ENCODE measurements around the gene ZSWIM5.

DNA sequence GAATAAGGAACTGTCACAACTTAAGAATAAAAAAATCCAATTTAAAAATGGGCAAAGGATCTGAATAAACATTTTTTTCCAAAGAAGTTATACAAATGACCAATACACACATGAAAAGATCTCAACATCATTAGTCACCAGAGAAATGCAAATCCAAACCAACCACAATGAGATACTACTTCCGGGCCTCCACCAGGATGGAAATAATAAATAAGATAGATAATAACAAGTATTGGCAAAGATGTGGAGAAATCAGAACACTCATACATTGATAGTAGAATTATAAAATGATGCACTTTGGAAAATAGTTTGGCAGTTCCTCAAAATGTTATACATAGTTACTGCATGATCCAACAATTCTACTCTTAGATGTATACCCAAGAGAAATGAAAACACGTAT lies 18.7 kb downstream of the ZSWIM5 start:
- TF ChIP-seq, protein P1, sequence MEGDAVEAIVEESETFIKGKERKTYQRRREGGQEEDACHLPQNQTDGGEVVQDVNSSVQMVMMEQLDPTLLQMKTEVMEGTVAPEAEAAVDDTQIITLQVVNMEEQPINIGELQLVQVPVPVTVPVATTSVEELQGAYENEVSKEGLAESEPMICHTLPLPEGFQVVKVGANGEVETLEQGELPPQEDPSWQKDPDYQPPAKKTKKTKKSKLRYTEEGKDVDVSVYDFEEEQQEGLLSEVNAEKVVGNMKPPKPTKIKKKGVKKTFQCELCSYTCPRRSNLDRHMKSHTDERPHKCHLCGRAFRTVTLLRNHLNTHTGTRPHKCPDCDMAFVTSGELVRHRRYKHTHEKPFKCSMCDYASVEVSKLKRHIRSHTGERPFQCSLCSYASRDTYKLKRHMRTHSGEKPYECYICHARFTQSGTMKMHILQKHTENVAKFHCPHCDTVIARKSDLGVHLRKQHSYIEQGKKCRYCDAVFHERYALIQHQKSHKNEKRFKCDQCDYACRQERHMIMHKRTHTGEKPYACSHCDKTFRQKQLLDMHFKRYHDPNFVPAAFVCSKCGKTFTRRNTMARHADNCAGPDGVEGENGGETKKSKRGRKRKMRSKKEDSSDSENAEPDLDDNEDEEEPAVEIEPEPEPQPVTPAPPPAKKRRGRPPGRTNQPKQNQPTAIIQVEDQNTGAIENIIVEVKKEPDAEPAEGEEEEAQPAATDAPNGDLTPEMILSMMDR (IDR thresholded peaks at IDR 0.05), result no peak
- TF ChIP-seq EZH2 (IDR thresholded peaks at IDR 0.05; ENCODE audit: borderline replicate concordance, insufficient read depth, low read depth, low read length, poor library complexity, severe bottlenecking), result no peak
